Kidney glomerular epithelial cell (primary cell): ENCODE measurements around the gene ETS1.

Source experiments
- DNase-seq: peaks from one replicate; lab custom pipeline; 2025; lab: John Stamatoyannopoulos, UW

Gene ETS1

DNA sequence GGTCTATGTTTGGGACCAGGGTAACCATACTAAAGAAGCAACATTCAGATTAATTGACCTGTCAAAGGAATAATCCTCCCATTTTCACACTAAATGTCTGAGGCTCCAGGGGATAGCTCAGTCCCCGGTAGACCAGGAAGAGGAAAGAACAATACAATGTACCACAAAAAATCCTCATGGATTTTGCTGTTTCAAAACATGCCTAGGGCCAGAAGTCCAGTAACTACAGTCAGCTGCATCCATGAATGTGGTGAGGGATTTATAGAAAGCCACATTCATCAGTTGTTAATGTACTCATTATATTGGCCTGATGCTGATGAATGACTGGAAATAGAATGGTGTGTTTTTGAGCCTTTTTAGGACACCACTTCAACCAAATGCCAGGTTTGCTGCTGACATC lies 6.9 kb upstream of the ETS1 start:
- no peak for DNase-seq

DNA sequence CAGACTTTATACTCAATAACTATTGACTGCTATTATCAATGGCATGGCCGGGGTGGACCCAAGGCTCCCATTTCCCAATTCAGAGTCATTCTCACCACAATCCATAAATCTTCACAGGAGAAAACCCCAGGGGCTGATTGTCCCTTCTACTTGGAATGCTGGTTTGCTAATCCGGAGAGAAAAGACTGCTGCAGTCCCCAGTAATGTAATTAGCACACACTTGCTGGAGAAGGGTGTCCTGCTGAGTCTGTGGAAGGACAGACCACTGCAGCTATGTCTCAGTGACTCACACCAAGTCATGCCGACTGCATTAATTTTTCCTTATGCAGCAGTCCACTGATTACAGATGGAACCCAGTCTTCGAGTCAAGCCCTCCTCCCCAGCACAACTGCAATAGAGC lies 5.9 kb upstream of the ETS1 start:
- no peak for DNase-seq

GRCh38 chr11:128592454-128592853 lies 5.1 kb upstream of the ETS1 start:
- DNase-seq: no peak

GRCh38 chr11:128590587-128590986 lies 3.2 kb upstream of the ETS1 start:
- no peak for DNase-seq

DNA sequence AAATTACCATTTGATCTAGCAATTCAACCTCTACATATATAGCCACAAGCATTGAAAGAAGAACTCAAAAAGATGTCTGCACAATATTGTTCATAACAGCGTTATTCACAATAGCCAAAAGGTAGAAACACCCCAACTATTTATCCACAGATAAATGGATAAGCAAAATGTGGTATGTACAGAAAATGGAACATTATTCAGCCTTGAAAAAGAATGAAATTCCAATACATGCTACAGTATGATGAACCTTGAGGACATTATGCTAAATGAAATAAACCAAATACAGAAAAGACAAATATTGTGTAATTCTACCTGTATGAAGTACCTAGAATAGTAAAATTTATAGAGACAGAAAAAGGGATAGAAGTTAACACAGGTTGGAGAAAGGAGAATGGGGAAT lies 2.6 kb upstream of the ETS1 start:
- no peak for DNase-seq

GRCh38 chr11:128588093-128588492 lies 735 bp upstream of the ETS1 start:
- no peak for DNase-seq

DNA sequence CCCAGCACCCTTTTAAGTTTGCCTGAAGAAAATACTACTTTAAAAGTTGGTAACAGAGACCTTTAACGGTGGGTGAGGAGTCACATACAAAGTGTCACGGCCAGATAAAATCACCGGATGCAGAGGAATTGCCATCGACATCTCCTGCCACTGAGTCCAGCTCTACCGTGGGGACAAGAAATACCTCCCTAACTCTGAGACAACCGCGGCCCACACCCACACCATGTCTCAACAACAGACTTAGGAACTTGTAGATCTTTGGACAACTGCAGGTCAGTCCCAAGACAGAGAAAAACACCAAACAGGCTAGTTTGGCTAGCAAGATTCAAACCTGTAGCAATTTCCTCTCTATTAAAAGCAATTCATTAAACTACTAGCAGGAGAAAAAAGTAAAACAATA lies 669 bp downstream of the ETS1 start:
- DNase-seq: no peak

- no peak for DNase-seq
Measured at GRCh38 chr11:128585498-128586238, 1.7 kb downstream of the ETS1 start.

DNA sequence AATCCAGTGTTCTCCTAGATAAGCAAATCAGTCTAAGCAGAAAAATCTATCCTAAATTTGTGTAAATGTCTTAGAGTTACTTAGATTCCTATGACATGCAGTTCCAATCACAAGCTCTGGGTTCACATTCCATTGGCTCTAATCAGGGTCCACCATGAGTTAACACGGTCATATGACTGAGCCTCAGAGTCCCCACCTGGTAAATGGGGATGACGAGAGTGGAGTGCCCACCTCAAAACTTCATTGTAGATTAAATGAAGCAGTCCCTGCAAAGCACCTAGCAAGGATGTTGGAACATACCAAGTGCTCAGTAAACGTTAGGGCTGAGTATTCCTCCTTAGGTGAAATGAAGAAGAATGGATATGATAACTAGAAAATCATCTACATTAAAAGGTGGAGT lies 3.1 kb downstream of the ETS1 start:
- DNase-seq: no peak

- peak; percentile 92 for DNase-seq
Measured at GRCh38 chr11:128582496-128583366, 4.6 kb downstream of the ETS1 start.

- DNase-seq: no peak
Measured at GRCh38 chr11:128581561-128582272, 5.6 kb downstream of the ETS1 start.

GRCh38 chr11:128580612-128581011 lies 6.7 kb downstream of the ETS1 start:
- DNase-seq: no peak

DNA sequence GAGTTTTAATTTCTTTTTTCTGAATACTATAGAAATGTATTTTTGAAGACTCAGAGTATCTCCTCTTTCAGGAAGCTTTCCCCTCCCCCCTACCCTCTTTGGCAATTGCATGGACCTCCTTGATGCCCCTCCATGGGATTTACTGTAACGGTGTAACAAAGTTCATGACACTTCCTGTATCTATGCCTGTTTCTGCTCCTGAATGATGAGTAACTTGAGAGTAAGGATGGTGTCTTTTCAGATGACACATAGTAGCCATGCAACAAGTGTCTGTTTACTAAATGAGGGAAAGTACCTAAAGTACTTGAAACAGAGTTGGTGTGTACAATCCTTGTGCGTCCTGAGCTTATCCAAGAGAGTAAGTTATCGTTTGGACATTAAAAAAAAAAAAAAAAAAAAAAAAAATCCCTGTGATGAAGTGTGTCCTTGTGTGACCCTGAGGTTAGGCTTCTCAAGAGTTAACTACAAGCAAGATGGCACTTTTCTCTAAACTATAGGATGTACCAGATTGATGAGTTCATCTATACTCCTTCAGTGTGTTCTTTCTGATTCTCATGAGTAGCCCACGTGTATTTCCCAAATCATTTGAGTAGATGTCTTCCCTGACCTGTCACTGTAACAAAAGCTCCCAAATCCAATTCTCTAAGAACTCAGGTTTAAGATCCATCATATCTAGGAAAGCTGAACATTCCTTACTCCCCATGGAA lies 7.4 kb downstream of the ETS1 start:
- peak; percentile 50 for DNase-seq

- DNase-seq: no peak
Measured at GRCh38 chr11:128576555-128576954, 10.8 kb downstream of the ETS1 start.

GRCh38 chr11:128575961-128576350 lies 11.4 kb downstream of the ETS1 start:
- no peak for DNase-seq

- no peak for DNase-seq
Measured at GRCh38 chr11:128575174-128575960, 12.0 kb downstream of the ETS1 start.

- DNase-seq: no peak
Measured at GRCh38 chr11:128574576-128575011, 12.8 kb downstream of the ETS1 start.

DNA sequence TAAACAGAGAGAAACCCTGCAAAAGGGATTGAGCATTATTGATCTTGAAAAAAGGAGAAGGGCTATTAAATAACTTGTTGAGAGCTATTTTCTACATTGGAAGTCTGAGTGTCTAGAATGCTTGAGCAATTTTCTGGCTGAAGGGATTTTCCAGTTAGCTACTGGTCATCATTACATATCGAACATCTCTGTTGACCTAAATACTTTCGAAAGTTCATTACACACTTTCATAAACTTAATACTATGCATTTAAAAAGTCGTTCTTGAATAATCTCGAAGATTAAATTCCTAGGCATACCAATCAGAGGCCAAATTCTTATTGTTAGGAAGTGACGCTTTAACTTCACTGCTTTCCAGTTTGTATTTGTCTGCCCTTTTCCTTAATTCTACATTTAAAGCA lies 13.7 kb downstream of the ETS1 start:
- DNase-seq: no peak

- DNase-seq: no peak
Measured at GRCh38 chr11:128572965-128573364, 14.4 kb downstream of the ETS1 start.

DNA sequence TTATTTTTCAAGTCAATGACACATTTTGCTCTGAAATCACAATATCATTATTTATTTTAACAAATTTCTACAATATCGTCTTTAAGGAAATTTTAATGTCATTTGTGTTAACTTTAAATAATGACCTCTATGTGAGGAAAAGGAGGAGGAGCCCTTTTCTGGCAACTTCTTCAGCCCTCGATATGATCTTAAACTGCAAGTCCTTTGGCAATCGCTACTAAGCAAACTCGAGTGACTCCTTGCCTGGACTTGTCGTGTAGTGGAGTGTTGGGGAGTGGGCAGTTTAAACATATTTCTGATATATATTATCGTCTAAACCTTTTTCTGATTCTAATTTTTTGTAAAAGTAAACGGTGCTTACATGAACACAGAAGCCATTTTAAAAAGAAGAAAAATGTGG lies 16.7 kb downstream of the ETS1 start:
- DNase-seq: no peak

DNA sequence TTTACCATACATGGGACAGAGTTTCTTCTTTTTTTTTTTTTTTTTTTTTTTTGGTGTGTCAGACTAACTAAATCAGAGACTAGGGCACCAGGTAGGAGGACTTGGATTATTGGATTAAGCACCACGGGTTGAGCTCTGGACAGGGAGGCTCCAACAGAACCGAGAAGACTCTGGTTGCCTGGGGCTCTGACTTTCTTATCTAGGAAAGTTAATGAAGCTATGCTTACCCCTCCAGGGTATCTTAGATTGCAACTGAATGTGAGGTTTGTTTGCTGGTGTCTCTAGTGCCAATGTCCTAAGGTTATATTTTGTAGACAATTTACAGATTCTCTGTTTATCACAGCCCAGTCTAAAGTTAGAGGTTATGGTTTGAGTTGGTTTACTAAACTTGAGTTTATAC lies 18.1 kb downstream of the ETS1 start:
- DNase-seq: no peak
